ENCODE data around the gene PPP1R3C.

The PPP1R3C gene

GRCh38 chr10:91632671-91633550 is at the start of gene PPP1R3C:
Gene PPP1R3C (minus strand): TSS chr10:91633071. CDS start chr10:91632969, 102 bp downstream.
- no peak within 1 kb of the TSS for H3K9ac ChIP-seq
- H3K4me2 ChIP-seq = no peak within 1 kb of the TSS
- no peak within 1 kb of the TSS for H3K27ac ChIP-seq
- H3K27me3 ChIP-seq = no peaks in the 10 kb centered on the region
- no peaks in the 10 kb centered on the region for H3K36me3 ChIP-seq
- no peaks in the 10 kb centered on the region for H3K4me1 ChIP-seq
- H3K4me3 ChIP-seq = no peak within 1 kb of the TSS
- peaks cover 8% of the 10 kb centered on the region for H3K9me3 ChIP-seq
- H4K20me1 ChIP-seq = no peaks in the 10 kb centered on the region
- no peak for TF ChIP-seq Cebpa-rat (IDR thresholded peaks at IDR 0.05)

DNA sequence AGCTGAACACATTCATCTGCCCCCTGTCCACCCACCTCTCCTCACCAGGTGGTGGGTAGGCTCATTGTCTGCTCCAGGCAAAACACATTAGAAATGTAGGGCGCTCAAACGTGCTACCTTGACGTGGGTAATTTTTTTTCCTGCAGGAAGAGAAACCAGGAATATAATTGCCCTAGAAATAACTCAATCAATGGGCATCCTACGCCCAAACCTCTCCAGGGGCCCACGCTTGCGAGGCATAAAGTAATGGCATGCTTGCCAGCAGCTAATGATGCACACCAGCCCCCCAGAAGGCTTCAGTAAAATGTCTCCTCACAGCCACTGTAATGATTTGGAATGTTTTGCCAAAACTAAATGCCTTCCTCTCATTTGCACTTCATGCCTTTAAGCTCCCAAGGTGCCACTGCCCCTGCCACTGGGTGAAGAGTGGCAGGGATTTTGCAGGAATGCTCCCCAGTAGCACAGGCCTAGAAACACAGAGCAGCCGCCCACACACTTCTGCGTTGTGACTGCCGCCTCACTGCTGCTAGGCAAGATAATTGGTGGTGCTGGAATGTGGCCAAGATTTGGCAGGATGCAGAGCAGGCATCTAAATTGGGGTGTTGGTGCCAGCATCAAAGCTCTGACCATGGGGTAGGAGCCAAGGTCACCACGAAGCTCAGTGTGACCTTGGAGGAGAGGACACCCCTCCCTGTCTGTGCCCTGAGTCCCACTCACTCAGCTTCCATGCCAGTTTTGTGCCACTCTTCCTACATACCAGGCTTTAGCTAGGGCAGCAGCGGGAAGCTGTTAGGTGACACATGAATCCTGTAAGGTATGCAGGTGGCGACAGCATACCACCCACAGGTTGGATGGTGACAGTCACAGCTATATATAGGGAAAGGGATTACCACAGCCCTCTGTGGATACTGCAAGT is 48.7 kb upstream of the PPP1R3C start:
- H3K27ac ChIP-seq = no peak overlapping the region
- H3K4me3 ChIP-seq = no peak overlapping the region
- H3K4me2 ChIP-seq = no peak overlapping the region
- no peak for TF ChIP-seq Cebpa-rat (IDR thresholded peaks at IDR 0.05)
- no peaks in the 10 kb centered on the region for H3K27me3 ChIP-seq
- H4K20me1 ChIP-seq = no peaks in the 10 kb centered on the region
- no peak overlapping the region for H3K9ac ChIP-seq
- H3K9me3 ChIP-seq = no peaks in the 10 kb centered on the region
- H3K36me3 ChIP-seq = no peaks in the 10 kb centered on the region
- no peaks in the 10 kb centered on the region for H3K4me1 ChIP-seq

- Histone ChIP-seq H3K4me3 (no peak overlapping the region), H3K27me3 (no peaks in the 10 kb centered on the region), H3K4me2 (no peak overlapping the region), H3K9ac (no peak overlapping the region), H3K9me3 (no peaks in the 10 kb centered on the region), H4K20me1 (no peaks in the 10 kb centered on the region), H3K36me3 (no peaks in the 10 kb centered on the region), H3K4me1 (no peaks in the 10 kb centered on the region), H3K27ac (no peak overlapping the region)
- no peak for TF ChIP-seq Cebpa-rat (IDR thresholded peaks at IDR 0.05)
Measured at GRCh38 chr10:91680487-91680886, 47.6 kb upstream of the PPP1R3C start.

DNA sequence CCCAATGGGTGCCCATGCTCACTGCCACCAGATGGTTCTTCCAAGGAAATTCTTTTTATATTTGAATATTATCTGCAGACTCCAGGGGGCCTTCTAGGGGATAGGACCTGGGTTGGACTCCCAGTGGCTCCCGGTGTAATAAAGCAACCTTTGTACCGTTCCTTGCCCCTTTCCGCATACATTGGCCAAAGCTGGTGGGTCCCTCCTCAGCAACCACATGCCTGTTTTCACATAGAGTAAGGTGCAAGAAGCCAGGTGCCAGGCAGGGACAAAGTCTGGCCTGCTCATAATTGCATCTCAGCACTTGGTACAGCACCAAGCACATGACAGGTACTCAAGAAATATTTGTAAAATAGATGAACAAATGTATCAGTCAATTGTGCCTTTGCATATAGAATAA is 46.4 kb upstream of the PPP1R3C start:
- Histone ChIP-seq H3K4me3 (no peak overlapping the region), H4K20me1 (no peaks in the 10 kb centered on the region), H3K9me3 (no peaks in the 10 kb centered on the region), H3K27ac (no peak overlapping the region), H3K27me3 (no peaks in the 10 kb centered on the region), H3K4me1 (no peaks in the 10 kb centered on the region), H3K36me3 (no peaks in the 10 kb centered on the region), H3K4me2 (no peak overlapping the region), H3K9ac (no peak overlapping the region)
- TF ChIP-seq Cebpa-rat (IDR thresholded peaks at IDR 0.05) = no peak

DNA sequence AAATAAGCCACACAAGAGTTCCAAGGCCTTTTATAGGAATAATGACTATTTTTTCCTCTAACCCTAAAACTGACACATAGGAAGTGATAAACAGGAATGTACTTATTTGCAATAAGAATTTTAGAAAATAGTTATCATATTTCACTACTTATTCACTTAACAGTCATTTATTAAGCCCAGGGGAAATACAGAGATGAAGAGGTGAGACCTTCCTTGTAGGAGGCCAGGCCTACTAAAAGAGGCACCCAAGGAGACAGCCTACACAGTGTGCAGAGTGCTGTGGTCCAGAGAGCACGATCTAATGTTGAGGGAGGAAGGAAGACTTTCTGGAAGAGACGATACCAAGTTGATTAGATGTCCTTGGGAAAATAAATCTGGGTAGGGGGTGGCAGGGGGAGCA is 45.0 kb upstream of the PPP1R3C start:
- H3K4me1 ChIP-seq = no peaks in the 10 kb centered on the region
- H4K20me1 ChIP-seq = no peaks in the 10 kb centered on the region
- no peak overlapping the region for H3K27ac ChIP-seq
- no peak overlapping the region for H3K4me3 ChIP-seq
- H3K36me3 ChIP-seq = no peaks in the 10 kb centered on the region
- H3K27me3 ChIP-seq = no peaks in the 10 kb centered on the region
- no peak overlapping the region for H3K4me2 ChIP-seq
- H3K9ac ChIP-seq = no peak overlapping the region
- H3K9me3 ChIP-seq = no peaks in the 10 kb centered on the region
- no peak for TF ChIP-seq Cebpa-rat (IDR thresholded peaks at IDR 0.05)

GRCh38 chr10:91672021-91672608 is 39.2 kb upstream of the PPP1R3C start:
- Histone ChIP-seq H3K9me3 (no peaks in the 10 kb centered on the region), H3K4me2 (no peak overlapping the region), H3K36me3 (no peaks in the 10 kb centered on the region), H4K20me1 (no peaks in the 10 kb centered on the region), H3K9ac (no peak overlapping the region), H3K27ac (no peak overlapping the region), H3K27me3 (no peaks in the 10 kb centered on the region), H3K4me3 (no peak overlapping the region), H3K4me1 (no peaks in the 10 kb centered on the region)
- no peak for TF ChIP-seq Cebpa-rat (IDR thresholded peaks at IDR 0.05)

DNA sequence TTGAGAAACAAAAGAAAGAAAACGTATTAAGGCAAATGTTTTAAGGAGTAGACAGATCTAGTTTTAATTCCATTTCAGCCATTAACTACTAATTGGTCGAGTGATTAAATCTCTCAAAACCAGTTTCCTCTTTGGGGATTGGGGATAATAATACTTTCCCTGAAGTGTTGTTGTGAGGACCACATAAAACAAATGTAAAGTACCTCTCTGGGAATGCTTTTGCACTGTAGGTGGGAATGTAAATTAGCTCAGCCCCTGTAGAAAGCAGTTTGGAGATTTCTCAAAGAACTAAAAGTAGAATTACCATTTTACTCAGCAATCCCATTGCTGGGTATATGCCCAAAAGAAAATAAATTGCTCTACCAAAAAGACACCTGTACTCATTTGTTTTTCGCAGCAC is 36.0 kb upstream of the PPP1R3C start:
- no peaks in the 10 kb centered on the region for H3K9me3 ChIP-seq
- H3K9ac ChIP-seq = no peak overlapping the region
- no peaks in the 10 kb centered on the region for H3K4me1 ChIP-seq
- no peak overlapping the region for H3K4me3 ChIP-seq
- no peak for TF ChIP-seq Cebpa-rat (IDR thresholded peaks at IDR 0.05)
- H4K20me1 ChIP-seq = no peaks in the 10 kb centered on the region
- no peaks in the 10 kb centered on the region for H3K36me3 ChIP-seq
- no peak overlapping the region for H3K4me2 ChIP-seq
- H3K27me3 ChIP-seq = no peaks in the 10 kb centered on the region
- H3K27ac ChIP-seq = no peak overlapping the region

DNA sequence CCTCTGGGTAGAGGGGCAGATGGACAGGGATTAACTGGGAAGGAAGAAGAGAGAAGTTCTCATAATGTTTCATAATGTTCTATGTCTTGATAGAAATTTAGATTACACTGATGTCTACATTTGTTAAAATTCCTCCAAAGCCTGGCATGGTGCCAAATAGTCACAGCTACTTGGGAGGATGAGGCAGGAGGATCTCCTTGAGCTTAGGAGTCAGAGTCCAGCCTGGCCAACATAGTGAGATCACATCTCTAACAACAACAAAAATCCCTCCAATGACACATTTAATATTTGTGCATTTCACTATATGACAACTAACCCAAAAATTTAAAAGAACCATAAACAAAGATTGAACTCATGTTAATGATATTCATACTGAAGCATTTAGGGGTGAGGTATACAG is 33.0 kb upstream of the PPP1R3C start:
- Histone ChIP-seq H3K9me3 (no peaks in the 10 kb centered on the region), H3K4me3 (no peak overlapping the region), H3K9ac (no peak overlapping the region), H3K27me3 (no peaks in the 10 kb centered on the region), H4K20me1 (no peaks in the 10 kb centered on the region), H3K4me1 (no peaks in the 10 kb centered on the region), H3K36me3 (no peaks in the 10 kb centered on the region), H3K27ac (no peak overlapping the region), H3K4me2 (no peak overlapping the region)
- no peak for TF ChIP-seq Cebpa-rat (IDR thresholded peaks at IDR 0.05)

DNA sequence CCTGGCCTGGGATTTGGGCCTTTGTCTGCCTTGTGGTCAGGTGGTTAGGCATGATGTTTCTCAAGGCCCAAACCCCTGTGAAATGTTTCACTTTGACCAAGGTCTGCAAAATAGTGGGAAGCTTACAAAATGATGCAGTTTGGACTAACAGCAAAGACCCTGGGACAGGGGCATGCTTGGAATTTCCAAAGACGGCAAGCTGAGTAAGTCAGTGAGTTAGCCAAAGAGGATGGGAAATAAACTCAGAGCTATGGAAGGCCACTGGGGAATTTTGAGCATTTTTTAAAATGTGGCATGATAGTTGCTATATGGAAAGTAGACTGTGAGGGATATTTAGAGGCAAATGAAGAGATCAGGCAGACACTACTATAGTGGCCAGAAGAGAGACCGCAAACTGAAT is 31.6 kb upstream of the PPP1R3C start:
- no peak overlapping the region for H3K9ac ChIP-seq
- no peaks in the 10 kb centered on the region for H3K4me1 ChIP-seq
- no peak overlapping the region for H3K27ac ChIP-seq
- no peaks in the 10 kb centered on the region for H4K20me1 ChIP-seq
- H3K36me3 ChIP-seq = no peaks in the 10 kb centered on the region
- no peaks in the 10 kb centered on the region for H3K27me3 ChIP-seq
- H3K9me3 ChIP-seq = no peaks in the 10 kb centered on the region
- no peak for TF ChIP-seq Cebpa-rat (IDR thresholded peaks at IDR 0.05)
- no peak overlapping the region for H3K4me2 ChIP-seq
- H3K4me3 ChIP-seq = no peak overlapping the region

DNA sequence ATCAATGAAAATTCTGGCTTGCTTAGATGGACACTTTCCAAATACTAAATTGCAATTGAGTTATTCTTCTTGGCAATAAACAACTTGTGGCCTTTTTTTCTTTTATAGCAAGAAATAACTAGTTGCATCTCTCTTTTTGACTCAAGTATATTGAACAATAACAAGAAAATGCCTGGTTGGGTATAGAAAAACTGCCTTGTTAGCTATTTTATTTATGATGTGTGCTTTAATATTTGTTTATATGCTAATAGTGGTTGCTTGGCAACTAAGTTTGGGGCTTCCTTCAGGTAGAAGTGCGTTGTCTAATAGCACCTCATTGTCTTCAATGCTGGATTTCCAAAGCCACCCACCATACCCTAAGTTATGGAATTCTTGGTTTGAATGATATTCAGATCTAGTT is 30.1 kb upstream of the PPP1R3C start:
- TF ChIP-seq Cebpa-rat (IDR thresholded peaks at IDR 0.05) = no peak

More for the DNA sequence above, 30.1 kb upstream of the PPP1R3C start:
- Histone ChIP-seq H4K20me1 (no peaks in the 10 kb centered on the region), H3K27me3 (no peaks in the 10 kb centered on the region), H3K27ac (no peak overlapping the region), H3K36me3 (no peaks in the 10 kb centered on the region), H3K4me1 (no peaks in the 10 kb centered on the region), H3K9me3 (no peaks in the 10 kb centered on the region), H3K4me3 (no peak overlapping the region), H3K9ac (no peak overlapping the region), H3K4me2 (no peak overlapping the region)

Data from BLaER1 (cell line).